HG02852 (cell line): ENCODE results near the gene U2SURP.
"Not testable (repeated sequence)": the region's sequence is repeated elsewhere in the genome, so short reads cannot be mapped to it uniquely, and the experiment has no call there.

Experiments used
- ATAC-seq: cut with Tn5 transposase; IDR thresholded peaks from one replicate; pipeline ENCODE4 v1.9.1; 2021; ENCODE audit warnings: mild to moderate bottlenecking, moderate library complexity; ENCODE audit not compliant: unreplicated experiment

Gene U2SURP

GRCh38 chr3:143010024-143010423 is 8.7 kb downstream of the U2SURP start:
- ATAC-seq: no peak

DNA sequence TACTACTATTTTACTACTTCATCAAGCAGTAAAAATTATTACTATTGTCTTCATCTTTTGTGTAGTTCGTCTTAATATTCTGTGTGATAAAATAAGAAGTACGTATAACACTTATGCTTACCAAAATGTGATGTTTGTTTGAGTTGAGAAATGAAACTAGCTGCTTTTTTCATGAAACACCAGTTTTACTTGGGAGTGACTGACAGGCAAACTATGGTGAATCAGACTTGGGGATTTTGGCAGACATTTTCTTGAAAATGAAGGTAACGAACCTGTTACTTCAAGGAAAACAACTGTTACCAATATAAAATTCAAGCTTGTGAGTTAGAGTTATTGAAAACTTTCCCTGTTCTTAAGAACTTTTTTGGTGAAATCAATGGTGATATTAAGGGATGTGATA is 10.3 kb downstream of the U2SURP start:
- ATAC-seq: no peak

GRCh38 chr3:143014921-143015320 is 13.6 kb downstream of the U2SURP start:
- ATAC-seq: no peak

GRCh38 chr3:143016321-143016972 is 15.1 kb downstream of the U2SURP start:
- ATAC-seq: no peak

- no peak for ATAC-seq
Observed at GRCh38 chr3:143024351-143024960, 23.1 kb downstream of the U2SURP start.

DNA sequence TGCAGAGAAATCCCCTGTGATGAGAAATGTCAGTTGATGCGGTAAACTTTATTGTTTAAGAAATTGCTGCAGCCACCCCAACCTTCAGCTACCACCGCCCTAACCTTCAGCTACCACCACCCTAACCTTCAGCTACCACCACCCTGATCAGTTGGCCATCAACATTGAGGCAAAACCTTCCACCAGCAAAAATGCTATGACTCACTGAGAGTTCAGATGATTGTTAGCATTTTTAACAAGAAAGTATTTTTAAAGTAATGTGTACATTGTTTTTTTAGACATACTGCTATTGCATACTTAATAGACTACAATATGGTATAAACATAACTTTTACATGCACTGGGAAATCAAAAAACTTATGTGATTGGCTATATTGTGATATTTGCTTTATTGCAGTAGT is 30.0 kb downstream of the U2SURP start:
- ATAC-seq: no peak

- not testable (repeated sequence) for ATAC-seq
Observed at GRCh38 chr3:143031796-143032387, 30.5 kb downstream of the U2SURP start.

DNA sequence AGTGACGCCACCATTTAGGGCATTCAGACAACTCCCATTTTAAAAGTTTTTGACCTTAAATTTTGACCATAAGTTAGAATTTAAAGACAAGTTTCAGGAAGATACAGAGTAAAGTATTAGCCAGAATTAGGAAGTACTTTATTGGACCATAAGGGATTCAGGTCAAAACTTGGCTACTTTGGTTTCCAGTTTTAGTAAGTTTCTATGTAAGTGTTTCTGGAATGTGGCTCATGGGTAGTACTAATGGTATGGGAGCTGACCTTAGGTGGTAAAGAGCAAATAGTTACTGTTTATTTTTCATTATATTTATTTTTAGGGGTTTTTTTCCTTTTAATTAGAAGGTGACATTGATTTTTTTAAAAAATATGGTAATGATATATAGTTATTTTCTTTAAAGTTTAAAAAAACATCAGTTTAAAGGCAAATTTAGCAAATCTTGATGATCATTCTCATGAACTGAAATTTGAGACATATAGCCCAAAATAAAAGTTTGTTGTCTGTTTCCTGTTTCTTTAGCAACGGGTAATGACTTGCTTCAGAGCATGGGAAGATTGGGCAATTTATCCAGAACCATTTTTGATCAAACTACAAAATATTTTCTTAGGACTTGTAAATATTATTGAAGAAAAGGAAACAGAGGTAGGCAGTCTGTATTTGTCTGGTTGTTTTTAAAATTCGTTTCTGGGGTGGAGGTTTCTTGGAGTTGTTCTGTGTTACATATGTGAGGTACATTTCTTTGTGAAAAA is 34.3 kb downstream of the U2SURP start:
- ATAC-seq: no peak

GRCh38 chr3:143036557-143036956 is 35.2 kb downstream of the U2SURP start:
- no peak for ATAC-seq

- ATAC-seq: no peak
Observed at GRCh38 chr3:143037867-143038266, 36.5 kb downstream of the U2SURP start.

GRCh38 chr3:143040261-143040879 is 39.0 kb downstream of the U2SURP start:
- no peak for ATAC-seq

GRCh38 chr3:143041903-143042302 is 40.5 kb downstream of the U2SURP start:
- ATAC-seq: no peak

DNA sequence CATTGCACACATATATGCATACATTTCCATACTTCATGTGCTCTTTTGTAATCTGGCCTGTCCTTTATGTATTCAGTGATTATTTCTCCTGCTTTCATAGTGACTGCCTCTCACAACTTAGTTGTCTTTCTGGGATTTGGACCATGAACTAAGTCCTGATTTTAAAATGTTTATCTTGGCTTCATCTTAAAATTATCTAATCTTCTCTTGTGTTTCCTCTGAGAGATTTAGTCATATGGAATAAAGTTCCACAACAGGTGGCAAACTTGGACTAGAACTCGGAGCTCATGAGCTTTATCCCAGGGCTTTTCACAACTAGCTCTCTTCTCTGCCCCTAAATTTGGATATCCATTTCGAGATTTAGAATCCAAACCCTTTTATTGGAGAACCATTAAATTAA is 44.3 kb downstream of the U2SURP start:
- no peak for ATAC-seq

DNA sequence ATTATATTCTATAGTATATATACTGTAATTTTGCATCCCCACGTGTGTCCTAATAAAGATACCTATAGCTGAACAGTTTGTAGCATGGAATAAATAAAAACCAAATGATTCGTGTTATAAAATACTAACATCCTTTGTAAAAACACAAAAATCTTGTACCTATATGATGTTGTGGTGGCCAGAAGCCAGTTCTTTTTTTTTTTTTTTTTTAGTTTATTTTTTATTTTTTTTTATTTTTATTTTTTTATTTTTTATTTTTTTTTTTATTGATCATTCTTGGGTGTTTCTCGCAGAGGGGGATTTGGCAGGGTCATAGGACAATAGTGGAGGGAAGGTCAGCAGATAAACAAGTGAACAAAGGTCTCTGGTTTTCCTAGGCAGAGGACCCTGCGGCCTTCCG is 44.7 kb downstream of the U2SURP start:
- ATAC-seq: not testable (repeated sequence)

- no peak for ATAC-seq
Observed at GRCh38 chr3:143054011-143054410, 52.6 kb downstream of the U2SURP start.

- no peak for ATAC-seq
Observed at GRCh38 chr3:143056372-143056771, 55.0 kb downstream of the U2SURP start.

GRCh38 chr3:143060906-143061305 is 59.5 kb downstream of the U2SURP start:
- peak; percentile 100 for ATAC-seq

GRCh38 chr3:143063018-143063417 is 61.6 kb downstream of the U2SURP start:
- no peak for ATAC-seq

DNA sequence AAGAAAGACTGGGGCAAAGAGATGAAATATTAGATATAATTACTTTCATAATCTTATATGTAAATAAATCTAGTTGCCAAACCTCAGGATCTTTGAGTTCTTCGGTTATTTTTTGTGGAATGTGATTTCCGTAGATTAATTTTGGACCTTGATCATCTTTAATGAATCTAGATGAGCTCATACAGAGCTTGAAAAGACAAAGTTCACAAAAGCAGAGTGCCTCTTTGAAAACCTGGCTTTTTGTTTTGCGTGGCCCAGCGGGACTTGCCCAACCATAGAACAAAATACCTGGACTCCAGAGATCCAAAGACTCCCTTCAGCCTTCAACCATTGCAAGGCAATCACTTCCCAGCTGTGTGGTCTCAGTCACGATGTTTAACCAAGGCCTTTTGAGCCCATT is 63.4 kb downstream of the U2SURP start:
- ATAC-seq: no peak

DNA sequence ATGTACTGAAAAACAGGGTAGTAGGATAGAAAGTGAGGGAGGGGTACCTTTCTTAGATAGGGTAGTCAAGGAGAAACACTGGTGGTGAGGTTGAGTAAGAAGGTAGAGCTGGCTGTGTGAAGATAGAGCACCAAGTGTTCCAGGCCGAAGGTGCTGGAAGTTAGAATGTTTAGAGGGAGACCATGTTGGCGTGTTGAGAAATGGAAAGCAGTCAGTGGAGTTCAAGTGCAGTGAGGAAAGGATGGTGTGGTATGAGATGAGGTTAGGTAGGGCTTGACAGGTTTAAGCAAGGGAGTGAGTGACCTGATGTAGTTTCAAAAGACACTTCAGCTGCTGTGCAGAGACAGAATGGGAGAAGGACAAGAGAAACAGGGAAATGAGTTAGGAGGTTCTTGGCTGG is 64.0 kb downstream of the U2SURP start:
- ATAC-seq: no peak

- ATAC-seq: no peak
Observed at GRCh38 chr3:143066033-143066432, 64.7 kb downstream of the U2SURP start.
